GM18907 (cell line): Measurements from ENCODE around the gene FAM168A.

Experiments
- ATAC-seq: cut with Tn5 transposase; IDR thresholded peaks from one replicate; pipeline ENCODE4 v1.9.1; 2021; ENCODE audit warnings: mild to moderate bottlenecking, moderate library complexity; ENCODE audit not compliant: unreplicated experiment

The FAM168A gene

DNA sequence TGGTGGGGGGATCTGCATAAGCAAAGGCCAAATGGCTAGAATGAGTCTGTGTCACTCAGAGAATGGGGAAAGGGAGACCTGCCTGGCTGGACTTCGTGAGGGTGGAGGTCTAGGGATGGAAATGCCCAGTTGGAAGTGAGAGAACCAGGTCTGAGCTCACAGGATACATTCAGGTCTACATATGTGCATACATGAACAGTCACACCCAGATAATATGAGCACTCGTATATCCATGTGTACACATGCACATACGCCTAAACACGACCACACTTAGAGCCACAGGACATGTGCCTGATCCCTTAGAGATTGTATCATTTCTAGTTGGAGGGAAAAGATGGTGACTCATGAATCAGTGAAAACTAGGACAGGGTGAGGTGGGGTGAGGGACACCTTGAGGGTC lies 242.8 kb downstream of the FAM168A start:
- ATAC-seq, result no peak

- no peak for ATAC-seq
These were observed 244.5 kb downstream of the FAM168A start for GRCh38 chr11:73353422-73353821.

GRCh38 chr11:73350908-73351636 lies 246.8 kb downstream of the FAM168A start:
- ATAC-seq, result no peak
